ENCODE data around the gene CRBN.

- TF ChIP-seq CTCF (IDR thresholded peaks at IDR 0.05) (no peak), POLR2A (IDR thresholded peaks at IDR 0.05) (no peak)
Observed at GRCh38 chr3:3117651-3118050, 61.8 kb downstream of the CRBN start.
